ENCODE measurements around the gene PAMR1.

PAMR1 gene

GRCh38 chr11:35426351-35426750, 99.1 kb downstream of the PAMR1 start:
- no peak for TF ChIP-seq CTCF (IDR thresholded peaks at IDR 0.05; ENCODE audit: borderline replicate concordance, control extremely low read depth, extremely low read depth, insufficient read depth, missing control alignments)
- no peak for DNase-seq (ENCODE audit: low spot score)
- in situ Hi-C loops (cut with MboI; ENCODE audit: low sequenced_read_pairs, unreplicated experiment): no loop called here

DNA sequence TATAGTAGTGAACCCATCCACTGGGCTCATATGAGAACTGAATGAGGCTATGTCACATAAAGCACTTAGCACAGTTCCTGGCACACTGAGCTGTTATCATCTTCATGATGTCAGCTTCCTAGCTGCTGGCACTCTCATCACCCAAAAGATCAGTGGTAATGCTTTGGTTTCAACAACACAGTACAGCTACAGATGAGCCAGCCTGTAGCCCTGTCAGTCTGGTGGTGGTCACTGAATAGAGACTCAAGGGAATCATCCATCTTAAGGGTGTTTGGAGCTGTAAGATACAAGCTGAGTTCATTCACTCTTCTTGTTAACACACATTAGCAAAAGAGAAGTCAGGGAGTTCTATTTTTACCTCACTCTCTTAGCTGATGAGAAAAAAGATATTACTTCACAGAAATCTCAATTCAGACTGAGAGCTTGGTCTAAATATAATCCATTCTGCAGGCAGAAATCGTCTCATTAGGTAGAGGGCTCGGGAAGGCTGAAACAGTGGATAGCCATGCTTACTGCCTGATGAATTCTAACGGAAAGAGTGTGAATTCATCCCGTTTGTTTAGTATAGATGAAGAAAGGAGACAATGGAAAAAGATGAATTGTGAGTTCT, 99.7 kb downstream of the PAMR1 start:
- in situ Hi-C loops (cut with MboI; ENCODE audit: low sequenced_read_pairs, unreplicated experiment): no loop called here
- no peak for TF ChIP-seq CTCF (IDR thresholded peaks at IDR 0.05; ENCODE audit: borderline replicate concordance, control extremely low read depth, extremely low read depth, insufficient read depth, missing control alignments)

GRCh38 chr11:35424157-35424940, 101.1 kb downstream of the PAMR1 start:
- no peak for DNase-seq (ENCODE audit: low spot score)
- no peak for TF ChIP-seq CTCF (IDR thresholded peaks at IDR 0.05; ENCODE audit: borderline replicate concordance, control extremely low read depth, extremely low read depth, insufficient read depth, missing control alignments)
- in situ Hi-C loops (cut with MboI; ENCODE audit: low sequenced_read_pairs, unreplicated experiment): no loop called here

More for the DNA sequence above, 99.7 kb downstream of the PAMR1 start:
- no peak for DNase-seq (ENCODE audit: low spot score)

GRCh38 chr11:35420371-35420770, 105.0 kb downstream of the PAMR1 start:
- no peak for TF ChIP-seq CTCF (IDR thresholded peaks at IDR 0.05; ENCODE audit: borderline replicate concordance, control extremely low read depth, extremely low read depth, insufficient read depth, missing control alignments)
- in situ Hi-C loops (cut with MboI; ENCODE audit: low sequenced_read_pairs, unreplicated experiment): no loop called here
- no peak for DNase-seq (ENCODE audit: low spot score)

- no peak for TF ChIP-seq CTCF (IDR thresholded peaks at IDR 0.05; ENCODE audit: borderline replicate concordance, control extremely low read depth, extremely low read depth, insufficient read depth, missing control alignments)
- DNase-seq (ENCODE audit: low spot score): peak; percentile 27
- in situ Hi-C loops (cut with MboI; ENCODE audit: low sequenced_read_pairs, unreplicated experiment): loop anchor here (10.0 kb wide), 1 partner anchor 835 kb away; no protein-coding TSS in a partner anchor
Observed at GRCh38 chr11:35419830-35420333, 105.5 kb downstream of the PAMR1 start.

- in situ Hi-C loops (cut with MboI; ENCODE audit: low sequenced_read_pairs, unreplicated experiment): loop anchor here (10.0 kb wide), 1 partner anchor 835 kb away; no protein-coding TSS in a partner anchor
- no peak for TF ChIP-seq CTCF (IDR thresholded peaks at IDR 0.05; ENCODE audit: borderline replicate concordance, control extremely low read depth, extremely low read depth, insufficient read depth, missing control alignments)
- DNase-seq (ENCODE audit: low spot score): no peak
Observed at GRCh38 chr11:35419184-35419829, 106.1 kb downstream of the PAMR1 start, which contains the start of gene SLC1A2. TSS of gene SLC1A2 (minus strand) at chr11:35419558. CDS start at chr11:35418966, 592 bp downstream.

Measured in GM13976 (cell line).